Activated naive CD4-positive, alpha-beta T cell (primary cell): Measurements from ENCODE around the gene ELSPBP1.
"Not testable (repeated sequence)": the region's sequence is repeated elsewhere in the genome, so short reads cannot be mapped to it uniquely, and the experiment has no call there.

Experiments used
- DNase-seq, 4 experiments: peaks; one replicate each; lab custom pipeline; 2025; lab: John Stamatoyannopoulos, UW

The ELSPBP1 gene

DNA sequence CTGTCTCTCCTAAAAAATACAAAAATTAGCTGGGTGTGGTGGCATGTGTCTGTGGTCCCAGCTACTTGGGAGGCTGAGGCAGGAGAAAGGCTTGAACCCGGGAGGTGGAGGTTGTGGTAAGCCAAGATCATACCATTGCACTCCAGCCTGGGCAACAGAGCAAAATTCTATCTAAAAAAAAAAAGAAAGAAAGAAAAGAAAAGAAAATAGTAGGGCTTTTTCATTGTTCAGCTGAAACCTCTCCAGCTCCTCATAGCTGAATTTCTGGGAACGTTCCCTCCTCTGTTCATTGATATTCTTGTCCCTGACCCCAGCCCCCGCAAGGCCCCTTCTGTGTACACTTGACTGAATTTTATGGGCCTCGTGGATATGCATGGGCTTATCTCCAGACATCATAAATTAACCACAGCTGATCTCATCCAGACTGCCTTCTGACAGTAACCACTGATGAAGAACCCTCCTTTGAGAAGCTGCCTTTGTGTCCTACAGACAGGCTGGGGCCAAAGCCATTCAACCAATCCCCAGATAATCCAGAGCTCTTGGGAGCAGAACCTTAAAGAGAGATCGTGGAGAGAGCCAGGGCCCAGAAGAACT lies at the start of gene ELSPBP1:
TSS of gene ELSPBP1 (plus strand) at position 424 of the 594 bp plus-strand sequence. CDS start 14,036 bp downstream, outside the sequence.
- no peak for DNase-seq

DNA sequence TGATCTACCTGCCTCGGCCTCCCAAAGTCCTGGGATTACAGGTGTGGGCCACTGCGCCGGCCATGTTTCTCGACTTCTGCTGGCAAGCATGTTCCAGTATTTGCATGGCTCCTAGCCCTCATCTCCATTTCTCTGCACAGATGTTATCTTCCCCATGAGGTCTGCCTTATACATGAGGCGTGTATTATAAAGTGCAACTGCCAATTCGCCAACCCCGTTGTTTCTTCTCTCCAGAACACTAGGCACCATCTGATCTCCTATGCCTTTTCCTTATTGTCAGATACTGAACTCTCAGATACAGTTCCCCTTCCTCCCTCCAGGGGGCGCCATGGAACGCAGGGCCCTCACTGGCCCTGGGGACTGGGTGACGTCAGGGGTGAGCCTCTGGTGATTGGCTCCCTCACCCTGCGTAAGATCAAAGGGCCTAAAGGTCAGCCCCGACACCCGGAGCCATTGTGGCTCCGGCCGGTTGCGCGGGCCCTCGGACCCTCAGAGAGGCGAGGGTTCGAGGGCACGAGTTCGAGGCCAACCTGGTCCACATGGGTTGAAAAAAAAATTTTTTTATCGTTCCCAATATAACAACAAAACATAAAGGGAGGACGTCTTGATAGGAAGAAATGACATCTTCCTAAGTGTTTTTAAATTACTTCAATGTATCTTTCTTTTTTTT lies 44.4 kb upstream of the ELSPBP1 start:
- not testable (repeated sequence) for DNase-seq

DNA sequence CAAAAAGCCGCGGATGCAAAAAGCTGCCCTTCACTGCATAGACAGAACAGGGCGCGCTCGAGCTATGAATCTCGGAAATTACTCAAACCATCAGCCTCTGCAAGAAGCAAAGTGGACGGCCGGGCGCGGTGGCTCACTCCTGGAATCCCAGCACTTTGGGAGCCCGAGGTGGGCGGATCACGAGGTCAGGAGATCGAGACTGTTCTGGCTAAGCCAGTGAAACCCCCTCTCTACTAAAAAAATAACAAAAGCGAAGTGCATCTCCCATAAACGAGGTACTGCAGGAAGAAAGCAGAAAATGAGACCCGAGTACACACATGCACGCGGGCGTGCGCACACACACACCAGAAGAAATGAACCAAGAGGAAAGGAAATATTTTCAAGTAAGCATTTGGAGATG lies 42.3 kb upstream of the ELSPBP1 start:
- DNase-seq, result not testable (repeated sequence)

DNA sequence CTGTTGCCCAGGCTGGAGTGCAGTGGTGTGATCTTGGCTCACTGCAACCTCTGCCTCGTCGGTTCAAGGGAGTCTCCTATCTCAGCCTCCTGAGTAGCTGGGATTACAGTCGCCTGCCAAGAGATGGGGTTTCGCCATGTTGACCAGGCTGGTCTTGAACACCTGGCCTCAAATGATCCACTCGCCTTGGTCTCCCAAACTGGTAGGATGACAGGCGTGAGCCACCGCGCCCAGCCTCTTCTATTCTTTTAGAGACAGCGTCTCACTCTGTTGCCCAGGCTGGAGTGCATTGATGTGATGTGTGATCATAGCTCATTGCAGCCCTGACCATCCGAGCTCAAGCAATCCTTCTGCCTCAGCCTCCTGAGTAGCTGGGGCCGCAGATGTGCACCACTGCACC lies 38.5 kb upstream of the ELSPBP1 start:
- DNase-seq, result not testable (repeated sequence)

DNA sequence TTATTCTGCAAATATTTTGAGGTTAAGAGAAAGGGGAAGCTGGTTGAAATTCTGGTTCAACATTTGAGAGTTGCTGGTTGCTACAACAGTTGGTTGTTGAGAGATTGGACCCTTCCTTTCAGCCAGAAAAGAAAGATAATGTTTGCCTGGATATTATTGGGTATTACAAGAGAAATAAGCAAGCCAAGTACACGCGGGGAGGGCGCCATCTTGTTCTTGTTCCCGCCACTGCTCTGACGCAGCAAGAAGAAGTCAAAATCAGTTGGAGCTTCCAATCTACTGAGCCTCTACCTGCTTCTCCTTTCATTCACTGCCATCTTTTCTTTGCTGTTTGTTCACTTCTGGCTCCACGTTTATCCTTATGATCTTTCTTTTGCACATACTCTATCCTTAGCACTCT lies 20.9 kb upstream of the ELSPBP1 start:
- no peak for DNase-seq

DNA sequence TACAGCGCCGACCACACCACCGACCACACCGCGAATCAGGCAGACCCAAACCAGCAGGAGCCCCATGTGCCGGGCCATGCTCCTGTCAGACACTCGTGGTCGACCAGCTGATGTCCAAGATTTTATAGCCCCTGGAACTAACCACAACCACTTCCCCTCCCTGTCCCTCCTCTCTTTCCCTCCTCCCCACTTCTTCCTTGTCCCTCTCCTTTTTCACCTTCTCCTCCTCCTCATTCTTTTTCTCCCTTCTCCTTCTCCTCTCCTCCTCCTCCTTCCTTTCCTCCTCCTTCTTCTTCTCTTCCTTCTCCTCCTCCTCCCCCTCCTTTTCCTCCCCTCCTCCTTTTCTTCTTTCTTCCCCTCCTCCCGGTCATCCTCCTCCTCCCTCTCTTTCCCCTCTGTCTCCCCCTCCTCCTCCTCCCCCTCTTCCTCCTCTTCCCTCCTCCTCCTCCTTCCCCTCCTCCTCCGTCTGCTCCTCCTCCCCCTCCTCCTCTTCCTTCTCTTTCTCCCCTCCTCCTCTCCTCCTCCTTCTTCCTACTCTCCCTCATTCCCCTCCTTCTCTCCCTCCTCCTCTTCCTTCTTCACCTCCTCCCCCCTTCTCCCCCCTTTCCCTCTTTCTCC lies 3.1 kb upstream of the ELSPBP1 start:
- no peak for DNase-seq

DNA sequence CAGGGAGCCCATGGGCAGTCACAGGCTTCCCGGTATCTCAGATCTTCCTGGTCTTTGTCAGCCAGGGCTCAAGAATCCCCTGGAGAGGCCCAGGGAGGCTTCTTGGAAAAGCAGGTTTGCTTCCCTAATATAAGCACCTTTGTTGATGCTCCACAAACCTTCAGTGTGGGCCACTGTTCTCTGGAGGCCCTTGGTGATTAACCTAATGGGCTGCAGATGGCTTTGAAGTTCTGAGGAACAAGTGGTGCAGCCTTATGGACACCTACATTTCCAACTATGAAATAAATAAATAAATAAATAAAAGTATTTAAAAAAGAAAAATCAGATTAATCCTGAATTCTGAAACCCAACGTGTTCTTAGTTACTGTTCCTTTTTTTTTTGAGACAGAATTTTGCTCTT lies 2.4 kb upstream of the ELSPBP1 start, which contains the start of gene BSPH1:
TSS of gene BSPH1 (minus strand) at position 101 of the 400 bp plus-strand sequence. CDS start at position 12, 89 bp downstream.
- no peak for DNase-seq

DNA sequence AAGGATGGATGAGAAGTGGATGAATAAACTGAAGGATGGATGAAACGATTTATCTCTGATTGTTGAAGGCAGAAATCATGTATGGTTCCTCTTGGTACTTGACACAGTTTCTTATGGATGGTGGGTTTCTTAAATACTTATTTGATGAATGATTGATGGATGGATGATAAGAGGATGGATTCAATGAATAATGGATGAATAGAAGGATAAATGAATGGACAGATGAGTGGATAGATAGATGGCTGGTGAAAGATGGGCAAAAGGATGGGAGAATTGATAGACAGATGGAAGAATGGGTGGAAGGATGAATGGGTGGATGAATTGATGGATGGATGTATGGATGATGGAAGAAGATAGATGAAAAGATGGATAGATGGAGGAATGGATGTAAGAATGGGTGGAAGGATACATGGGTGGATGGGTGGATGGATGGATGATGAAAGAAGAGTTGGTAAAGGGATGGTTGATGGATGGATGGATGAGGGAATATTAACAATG lies 1.8 kb downstream of the ELSPBP1 start:
- no peak for DNase-seq

DNA sequence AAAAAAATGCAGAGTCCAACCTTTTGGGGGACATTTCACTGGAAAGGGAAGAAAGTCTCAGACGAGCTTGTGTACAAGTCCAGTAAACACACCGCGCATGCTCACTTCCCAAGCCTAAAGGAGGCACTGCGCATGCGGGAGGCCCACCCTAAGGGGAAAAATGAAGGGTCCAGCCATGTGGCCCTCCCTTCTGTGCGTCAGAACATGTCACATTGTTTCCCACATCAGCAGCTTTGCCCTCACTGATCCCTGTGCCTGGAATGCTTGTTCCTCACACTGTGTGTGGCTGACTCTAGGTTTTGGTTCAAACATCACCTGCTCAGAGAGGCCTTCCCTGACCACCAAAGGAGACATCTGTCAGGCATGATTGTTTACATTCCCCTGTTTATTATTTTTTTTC lies 4.4 kb downstream of the ELSPBP1 start:
- DNase-seq, result no peak

DNA sequence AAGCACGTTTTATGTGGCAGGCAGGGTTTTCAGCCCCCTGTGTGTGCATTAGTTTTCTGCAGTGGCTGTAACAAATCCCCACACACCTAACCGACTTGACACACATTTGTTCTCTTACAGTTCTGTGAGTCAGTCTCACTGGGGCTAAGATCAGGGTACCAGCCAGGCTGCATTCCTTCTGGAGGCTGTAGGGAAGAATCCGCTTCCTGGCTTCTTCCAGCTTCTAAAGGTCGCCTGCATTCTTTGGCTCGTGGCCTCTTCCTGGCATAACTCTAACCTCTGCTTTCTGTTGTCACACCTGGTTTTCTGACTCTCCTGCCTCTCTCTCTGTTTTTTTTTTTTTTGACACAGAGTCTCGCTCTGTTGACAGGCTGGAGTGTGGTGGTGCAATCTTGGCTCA lies 6.4 kb downstream of the ELSPBP1 start:
- no peak for DNase-seq

DNA sequence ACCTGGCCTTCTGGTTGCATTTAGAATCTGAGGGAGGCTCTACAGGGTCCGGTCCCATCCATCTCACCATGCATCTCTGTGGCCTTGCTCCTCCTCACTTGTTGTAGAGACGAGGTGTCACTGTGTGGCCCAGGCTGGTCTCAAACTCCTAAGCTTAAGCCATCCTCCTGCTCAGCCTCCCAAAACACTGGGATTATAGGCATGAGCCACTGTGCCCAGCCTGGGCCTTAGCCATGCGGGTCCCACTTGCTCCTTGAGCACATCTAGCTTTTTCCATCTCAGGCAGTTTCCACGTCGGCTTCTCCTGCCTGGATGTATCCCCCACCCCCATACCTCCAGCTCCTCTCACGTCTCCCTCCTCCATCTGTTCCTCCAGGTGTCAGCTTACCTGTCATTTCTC lies 9.8 kb downstream of the ELSPBP1 start:
- DNase-seq, result no peak

DNA sequence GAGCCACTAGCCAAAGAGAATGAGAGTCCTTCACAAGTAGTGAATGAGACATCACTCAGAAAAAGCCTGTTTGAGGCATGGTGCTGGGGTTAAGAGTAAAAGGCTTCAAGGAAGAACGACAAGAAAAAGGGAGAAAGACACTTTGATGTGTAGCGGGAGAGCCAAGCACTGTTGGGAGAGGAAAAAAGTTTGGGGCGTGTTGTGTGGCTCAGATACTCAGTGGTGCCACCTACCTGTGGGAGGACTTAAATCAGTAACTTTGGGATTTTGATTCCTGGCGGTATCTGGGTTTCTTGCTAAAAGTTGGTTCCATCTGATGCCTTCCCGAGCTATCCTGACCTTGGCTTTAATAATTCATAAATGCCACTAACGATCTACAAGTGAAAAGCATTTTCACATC lies 12.3 kb downstream of the ELSPBP1 start:
- no peak for DNase-seq

DNA sequence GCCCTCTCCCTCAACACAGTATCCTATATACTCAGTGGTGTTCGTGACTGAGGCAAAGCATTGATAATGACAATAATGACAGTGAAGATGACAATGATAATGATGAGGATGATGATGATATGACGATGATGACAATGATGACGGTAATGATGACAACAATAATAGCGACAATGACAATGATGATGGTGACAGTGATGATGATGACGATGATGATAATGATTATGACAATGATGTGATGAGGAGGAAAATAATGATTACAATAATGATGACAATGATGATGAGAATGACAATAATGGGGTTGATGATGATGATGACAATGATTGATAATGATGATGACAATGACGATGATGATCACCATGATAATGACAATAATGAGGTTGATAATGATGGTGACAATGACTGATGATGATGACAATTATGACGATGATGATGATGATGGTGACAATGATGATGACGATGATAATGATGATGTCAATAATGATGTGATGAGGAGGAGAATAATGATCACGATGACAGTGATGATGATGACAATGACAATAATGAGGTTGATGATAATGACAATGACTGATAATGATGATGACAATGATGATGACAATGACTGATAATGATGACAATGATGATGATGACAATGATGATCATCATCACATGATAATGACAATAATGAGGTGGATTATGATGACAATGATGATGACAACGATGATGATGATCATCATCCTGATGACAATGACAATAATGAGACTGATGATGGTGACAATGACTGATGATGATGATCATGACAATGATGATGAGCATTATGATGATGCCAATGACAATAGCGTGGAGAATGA lies 16.7 kb downstream of the ELSPBP1 start:
- DNase-seq, result no peak

DNA sequence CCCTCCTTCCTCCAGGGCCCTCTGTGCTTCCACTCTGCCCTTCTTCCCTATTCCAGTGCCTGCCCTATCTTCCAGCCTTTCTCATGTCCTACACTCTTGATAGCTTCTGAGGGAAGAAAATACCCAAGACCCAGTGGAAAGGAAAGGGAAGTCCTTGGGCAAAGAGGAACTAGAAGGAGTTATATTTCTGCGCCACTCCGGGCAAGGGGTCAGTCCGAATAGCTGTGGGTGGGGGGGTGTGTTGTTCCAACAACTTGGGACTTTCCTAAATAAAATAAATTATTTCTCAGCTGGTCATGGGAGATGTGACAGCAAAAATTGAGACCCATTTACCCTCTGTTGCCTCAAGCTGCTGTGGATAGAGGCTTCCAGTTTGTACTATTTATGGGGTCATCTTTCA lies 26.3 kb downstream of the ELSPBP1 start:
- no peak for DNase-seq

DNA sequence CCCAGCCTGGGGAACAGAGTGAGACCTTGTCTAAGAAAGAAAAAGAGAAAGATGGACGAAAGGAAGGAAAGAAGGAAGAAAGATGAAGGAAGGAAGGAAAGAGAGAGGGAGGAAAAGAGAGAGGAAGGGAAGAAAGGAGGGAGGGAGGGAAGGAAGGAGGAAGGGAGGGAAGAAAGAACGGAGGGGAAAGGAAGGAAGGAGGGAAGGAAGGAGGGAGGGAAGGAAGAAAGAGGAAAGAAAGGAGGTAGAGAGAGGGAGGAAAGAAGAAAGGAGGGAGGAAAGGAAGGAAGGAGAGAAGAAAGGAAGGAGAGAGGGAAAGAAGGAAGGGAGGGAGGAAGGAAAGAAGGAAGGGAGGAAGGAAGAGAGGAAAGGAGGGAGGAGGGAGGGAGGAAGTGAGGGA lies 28.6 kb downstream of the ELSPBP1 start:
- no peak for DNase-seq

DNA sequence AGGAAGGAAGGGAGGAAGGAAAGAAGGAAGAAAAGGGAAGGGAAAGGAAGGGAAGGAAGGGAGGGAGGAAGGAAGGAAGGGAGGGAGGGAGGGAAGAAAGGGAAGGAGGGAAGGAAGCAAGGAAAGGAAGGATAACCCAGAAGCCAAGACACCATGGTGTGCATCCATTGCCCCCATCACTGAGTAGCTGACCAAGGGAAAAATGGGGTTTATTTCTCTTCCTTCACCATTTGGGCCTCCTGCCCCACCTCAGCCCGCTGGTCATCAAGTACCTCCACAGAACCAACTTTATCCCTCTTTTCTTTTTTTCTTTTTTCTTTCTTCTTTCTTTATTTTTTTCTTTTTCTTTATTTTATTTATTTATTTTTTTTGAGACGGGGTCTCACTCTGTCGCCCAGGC lies 29.1 kb downstream of the ELSPBP1 start:
- DNase-seq, result no peak

DNA sequence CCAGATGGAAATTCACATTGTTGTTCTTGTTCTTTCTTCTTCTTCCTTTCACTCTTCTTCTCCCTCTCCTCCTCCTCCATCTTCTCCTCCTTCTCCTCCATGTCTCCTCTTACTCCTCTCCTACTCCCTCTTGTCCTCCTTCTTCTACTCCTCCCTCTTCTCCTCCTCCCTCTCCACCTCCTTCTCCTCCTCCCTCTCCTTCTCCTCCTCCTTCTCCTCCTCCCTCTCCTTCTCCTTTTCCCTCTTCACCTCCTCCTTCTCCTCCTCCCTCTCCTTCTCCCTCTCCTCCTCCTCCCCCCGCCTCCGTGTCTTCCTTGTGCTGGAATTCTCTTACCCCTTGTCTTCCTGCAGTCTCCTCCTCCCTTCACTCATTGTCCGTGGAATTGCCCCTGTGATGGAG lies 31.0 kb downstream of the ELSPBP1 start:
- DNase-seq, result no peak

DNA sequence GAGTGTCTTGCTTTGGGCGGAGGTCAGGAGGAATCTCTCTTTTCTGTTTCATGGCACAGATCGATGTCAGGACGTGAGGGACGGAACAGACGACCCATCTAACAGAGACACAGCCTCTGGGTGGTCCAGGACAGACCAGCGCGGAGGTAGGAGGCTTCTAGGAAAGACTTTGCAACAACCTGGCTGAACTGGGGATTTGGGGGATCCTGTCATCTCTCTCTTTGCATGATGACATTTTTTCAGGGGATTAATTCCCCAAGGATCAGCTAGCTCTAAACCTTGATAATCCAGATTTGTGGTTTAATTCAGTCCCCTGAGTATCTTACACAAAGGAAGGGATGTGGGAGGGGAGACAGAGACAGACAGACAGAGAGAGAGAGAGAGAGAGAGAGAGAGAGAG lies 35.0 kb downstream of the ELSPBP1 start:
- DNase-seq, result no peak

DNA sequence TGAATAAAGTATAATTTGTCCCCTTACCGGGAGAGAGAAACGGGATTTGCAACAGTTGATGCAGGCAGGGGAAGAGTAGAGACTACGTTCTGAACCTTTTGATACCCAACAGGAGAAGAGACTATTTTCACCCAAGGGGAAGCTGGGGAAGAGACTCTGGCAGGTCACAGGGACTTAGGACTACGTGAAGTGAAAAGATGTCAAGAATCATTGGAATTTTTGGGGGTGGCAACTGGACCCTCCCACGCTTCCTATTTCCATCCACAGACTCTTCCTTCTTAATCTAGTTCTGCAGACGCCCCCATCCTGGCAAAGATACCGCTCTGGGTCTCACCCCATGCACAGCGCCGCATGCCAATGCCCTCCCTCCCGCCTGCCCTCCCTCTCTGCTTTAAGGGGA lies 35.6 kb downstream of the ELSPBP1 start:
- no peak for DNase-seq

DNA sequence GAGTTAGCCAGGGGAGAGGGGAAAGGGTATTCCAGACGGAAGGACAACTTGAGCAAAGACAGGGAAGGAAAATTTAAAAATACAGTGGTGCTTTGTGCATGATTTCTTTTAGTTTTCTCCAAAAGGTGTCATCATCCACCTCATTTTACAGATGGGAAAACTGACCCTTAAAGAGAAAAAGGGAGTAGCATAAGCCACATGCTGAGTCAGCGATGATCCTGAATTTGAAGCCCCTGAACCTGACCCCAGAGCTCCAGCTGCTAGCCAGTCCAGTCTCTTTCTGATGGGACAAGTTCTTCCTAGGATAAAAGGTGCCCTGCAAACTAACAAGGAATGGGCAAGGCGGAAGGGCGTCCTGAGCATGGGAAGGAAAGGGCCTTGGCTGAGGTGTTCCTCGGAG lies 39.2 kb downstream of the ELSPBP1 start:
- no peak for DNase-seq

DNA sequence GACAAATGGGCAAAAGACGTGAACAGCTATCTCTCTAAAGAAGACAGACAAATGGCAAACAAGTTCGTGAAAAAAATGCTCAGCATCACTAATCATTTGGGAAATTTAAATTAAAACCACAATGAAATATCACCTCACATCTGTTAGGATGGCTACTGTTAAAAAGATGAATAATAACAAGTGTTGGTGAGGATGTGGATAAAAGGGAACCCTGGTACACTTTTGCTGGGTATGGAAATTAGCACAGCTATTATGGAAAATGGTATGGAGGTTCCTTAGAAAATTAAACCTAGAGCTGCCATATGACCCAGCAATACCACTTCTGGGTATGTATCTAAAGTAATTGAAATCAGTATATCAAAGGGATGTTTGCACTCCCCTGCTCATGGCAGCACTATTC lies 42.3 kb downstream of the ELSPBP1 start:
- DNase-seq, result no peak

DNA sequence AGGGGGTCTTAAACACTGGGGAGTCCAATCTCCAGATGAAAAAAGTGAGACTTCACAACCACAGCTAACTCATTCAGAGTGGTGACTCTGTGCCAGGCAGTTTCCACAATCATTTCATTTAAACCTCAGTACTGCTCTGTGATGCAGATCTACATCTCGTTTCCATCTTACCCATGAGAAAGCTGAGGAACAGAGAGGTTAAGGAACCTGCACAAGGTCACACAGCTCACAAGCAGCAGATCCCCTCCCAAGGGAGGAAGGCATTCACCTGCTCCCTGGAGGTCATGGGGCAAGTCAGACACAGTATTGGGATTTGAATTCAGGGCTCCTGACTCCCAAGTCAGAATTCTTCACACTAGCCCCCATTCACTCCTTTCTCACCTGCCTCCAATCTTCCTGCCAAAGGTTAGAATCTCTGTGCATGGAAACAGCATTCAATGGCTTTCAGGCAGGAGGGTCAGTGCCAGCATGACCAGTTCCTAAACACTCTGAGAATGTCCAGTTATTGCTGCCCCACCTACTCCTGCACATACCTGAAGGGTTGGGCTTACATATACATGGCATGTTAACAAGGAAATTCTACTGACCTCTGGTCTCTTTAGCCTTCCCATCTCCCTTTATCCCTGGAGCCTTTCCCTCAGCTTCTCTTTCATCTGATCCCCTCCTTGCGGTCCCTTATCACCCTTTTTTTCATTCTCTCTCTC lies 47.6 kb downstream of the ELSPBP1 start:
- DNase-seq, result no peak
